ENCODE results near the gene FHIT. TPM values are rescaled to one million over a fixed set of nuclear protein-coding genes. Genes with fewer than 3 reads are reported as not detected.

Gene FHIT
- total RNA-seq, 2 donors from 2014 or later: 10.4 to 15.8 TPM

GRCh38 chr3:60798456-60798855 lies 452.8 kb downstream of the FHIT start:
- DNase-seq (no peak), ATAC-seq (no peak)
- no peaks in the 10 kb centered on the region for H3K9me3 ChIP-seq
- H3K27me3 ChIP-seq: no peaks in the 10 kb centered on the region
- no peaks in the 10 kb centered on the region for H3K36me3 ChIP-seq (replicated peaks in 1 of 2; ENCODE audit: insufficient read depth in 1 of 2, low read depth in 2 of 2)
- TF ChIP-seq CTCF (IDR thresholded peaks at IDR 0.05) (no peak), POLR2A (IDR thresholded peaks at IDR 0.05) (no peak)
- no peak overlapping the region for H3K4me3 ChIP-seq
- H3K27ac ChIP-seq: no peak overlapping the region
- intact Hi-C loops (cut with DNase I): no loop called here
- no peaks in the 10 kb centered on the region for H3K4me1 ChIP-seq

- no peak for DNase-seq
- 64 to 75% methylated on average over 3 of the region's 3 CpGs for WGBS, 2 donors
These were observed 458.9 kb downstream of the FHIT start for GRCh38 chr3:60792249-60792852.

GRCh38 chr3:60788185-60788584 lies 463.1 kb downstream of the FHIT start:
- H3K27ac ChIP-seq: no peak overlapping the region
- no peak for DNase-seq
- intact Hi-C loops (cut with DNase I): no loop called here
- H3K27me3 ChIP-seq: no peaks in the 10 kb centered on the region
- H3K9me3 ChIP-seq: no peaks in the 10 kb centered on the region
- no peaks in the 10 kb centered on the region for H3K4me1 ChIP-seq
- WGBS, 2 donors: 93 to 95% methylated on average over 3 of the region's 3 CpGs
- no peaks in the 10 kb centered on the region for H3K36me3 ChIP-seq (replicated peaks in 1 of 2; ENCODE audit: insufficient read depth in 1 of 2, low read depth in 2 of 2)
- no peak for ATAC-seq
- H3K4me3 ChIP-seq: no peak overlapping the region
- no peak for TF ChIP-seq POLR2A (IDR thresholded peaks at IDR 0.05)
- no peak for TF ChIP-seq CTCF (IDR thresholded peaks at IDR 0.05)

More at GRCh38 chr3:60792249-60792852, 458.9 kb downstream of the FHIT start:
- TF ChIP-seq POLR2A (IDR thresholded peaks at IDR 0.05) (no peak), CTCF (IDR thresholded peaks at IDR 0.05) (no peak)
- Histone ChIP-seq H3K4me1 (no peaks in the 10 kb centered on the region), H3K4me3 (no peak overlapping the region), H3K27ac (no peak overlapping the region), H3K27me3 (no peaks in the 10 kb centered on the region), H3K36me3 (replicated peaks in 1 of 2; ENCODE audit: insufficient read depth in 1 of 2, low read depth in 2 of 2) (no peaks in the 10 kb centered on the region), H3K9me3 (no peaks in the 10 kb centered on the region)
- no peak for ATAC-seq
- intact Hi-C loops (cut with DNase I): no loop called here

- intact Hi-C loops (cut with DNase I): no loop called here
- Histone ChIP-seq H3K27me3 (no peaks in the 10 kb centered on the region), H3K9me3 (peaks cover 0 to 16% (median 0%) of the 10 kb centered on the region in 3 donors), H3K27ac (no peak overlapping the region), H3K36me3 (replicated peaks in 1 of 2; ENCODE audit: insufficient read depth in 1 of 2, low read depth in 2 of 2) (no peaks in the 10 kb centered on the region), H3K4me1 (no peaks in the 10 kb centered on the region), H3K4me3 (no peak overlapping the region)
- TF ChIP-seq POLR2A (IDR thresholded peaks at IDR 0.05): no peak
- no peak for TF ChIP-seq CTCF (IDR thresholded peaks at IDR 0.05)
- DNase-seq (no peak), ATAC-seq (no peak)
- WGBS, 2 donors: 2 to 88% methylated on average over 1 of the region's 1 CpG
These were observed 469.3 kb downstream of the FHIT start for GRCh38 chr3:60781935-60782334.

GRCh38 chr3:60779637-60780036 lies 471.6 kb downstream of the FHIT start:
- peaks cover 0 to 23% (median 0%) of the 10 kb centered on the region in 3 donors for H3K9me3 ChIP-seq
- no peaks in the 10 kb centered on the region for H3K4me1 ChIP-seq
- DNase-seq (no peak), ATAC-seq (no peak)
- no peak overlapping the region for H3K4me3 ChIP-seq
- H3K27ac ChIP-seq: no peak overlapping the region
- TF ChIP-seq CTCF (IDR thresholded peaks at IDR 0.05) (no peak), POLR2A (IDR thresholded peaks at IDR 0.05) (no peak)
- H3K36me3 ChIP-seq (replicated peaks in 1 of 2; ENCODE audit: insufficient read depth in 1 of 2, low read depth in 2 of 2): no peaks in the 10 kb centered on the region
- WGBS, 2 donors: 82 to 86% methylated on average over 7 of the region's 7 CpGs
- no peaks in the 10 kb centered on the region for H3K27me3 ChIP-seq
- intact Hi-C loops (cut with DNase I): no loop called here
